ENCODE data around the gene SVOPL. TPM values are rescaled to one million over a fixed set of nuclear protein-coding genes. Genes with fewer than 3 reads are reported as not detected.

Gene SVOPL
- total and polyA plus RNA-seq, 10 of the 15 experiments (the other 5 are each of a cell fraction or from before 2014, with no cell fraction given): 0.15 TPM; not detected in 9

- TF ChIP-seq ZBTB4 (CRISPR knock-in tag; IDR thresholded peaks at IDR 0.05) (no peak), SUPT20H (IDR thresholded peaks at IDR 0.05; ENCODE audit: borderline replicate concordance, control insufficient read depth, low read depth, low read length) (no peak), STAT3 (IDR thresholded peaks at IDR 0.05; ENCODE audit: low read depth, low read length) (no peak)
Observed at GRCh38 chr7:138556771-138557484, 144.2 kb downstream of the SVOPL start (continued).

- H3K27ac ChIP-seq (ENCODE audit: control insufficient read depth, insufficient read depth): no peak overlapping the region
- ChIA-PET CTCF (no interaction called here), RAD21 (ENCODE audit: unreplicated experiment) (no interaction called here), SMC1A (ENCODE audit: uncharacterized antibody, unreplicated experiment) (no interaction called here), POLR2A (no interaction called here)
- intact Hi-C loops (cut with micrococcal nuclease; ENCODE audit: unreplicated experiment): no loop called here
- 98% methylated on average over 4 of the region's 4 CpGs for whole genome bisulfite sequencing (ENCODE audit: insufficient coverage, insufficient replicate concordance, low lambda C conversion rate, missing lambda C conversion rate)
- no peak overlapping the region for H3K4me3 ChIP-seq
- FAIRE-seq (no peak), DNase-seq (ENCODE audit: low read depth, low spot score) (no peak), ATAC-seq (no peak)
- TF ChIP-seq SMAD5 (IDR thresholded peaks at IDR 0.05; ENCODE audit: low read depth): no peak
- TF ChIP-seq ETV6 (conservative IDR thresholded peaks at IDR 0.05 in 1 of 2, IDR thresholded peaks at IDR 0.05 in 1 of 2; ENCODE audit: borderline replicate concordance in 1 of 2, low read depth in 1 of 2): no peak
- no peak for TF ChIP-seq POLR2A (IDR thresholded peaks at IDR 0.05; ENCODE audit: low read depth, low read length)
- no peak for TF ChIP-seq PAX8 (IDR thresholded peaks at IDR 0.05)
- TF ChIP-seq SKIL (IDR thresholded peaks at IDR 0.05; ENCODE audit: low read depth, poor library complexity, severe bottlenecking): no peak
- TF ChIP-seq EP300 (IDR thresholded peaks at IDR 0.05; ENCODE audit: borderline replicate concordance in 1 of 2, control insufficient read depth in 1 of 2, low read depth in 2 of 2, low read length in 2 of 2): no peak
- no peak for TF ChIP-seq ZNF274 (IDR thresholded peaks at IDR 0.05; ENCODE audit: insufficient read depth, insufficient read length)
- TF ChIP-seq ATF2 (IDR thresholded peaks at IDR 0.05; ENCODE audit: low read length): no peak
- TF ChIP-seq HDAC2 (IDR thresholded peaks at IDR 0.05): no peak
- TF ChIP-seq DPF2 (IDR thresholded peaks at IDR 0.05): no peak
- no peak for TF ChIP-seq ZNF24 (IDR thresholded peaks at IDR 0.05)
- H3K4me2 ChIP-seq (ENCODE audit: control insufficient read depth, insufficient read depth): no peak overlapping the region
- peaks cover 27% of the 10 kb centered on the region for H3K9me3 ChIP-seq (replicated peaks; ENCODE audit: control insufficient read depth, insufficient read depth, low read length)
- H3K27me3 ChIP-seq (replicated peaks in 1 of 2; ENCODE audit: control insufficient read depth in 2 of 2, insufficient read depth in 2 of 2, low read length in 1 of 2): no peaks in the 10 kb centered on the region
- H3K79me2 ChIP-seq (ENCODE audit: control insufficient read depth, insufficient read depth, low read length): no peaks in the 10 kb centered on the region
- no peaks in the 10 kb centered on the region for H4K20me1 ChIP-seq (ENCODE audit: control insufficient read depth, insufficient read depth)
- in situ Hi-C loops (cut with MboI): no loop called here
- H3K9ac ChIP-seq (ENCODE audit: control insufficient read depth, insufficient read depth, low read length): no peak overlapping the region
- no TSS peak for BruUV-seq (replicated peaks)
- peaks cover 3 to 29% of the 10 kb centered on the region in 2 experiments for H3K36me3 ChIP-seq (ENCODE audit: control insufficient read depth in 2 of 2, insufficient read depth in 2 of 2, low read length in 1 of 2)
- H2AFZ ChIP-seq (ENCODE audit: control insufficient read depth, low read depth, low read length): no peak overlapping the region
- no peaks in the 10 kb centered on the region for H3K4me1 ChIP-seq (ENCODE audit: control insufficient read depth, insufficient read depth, low read length)
Observed at GRCh38 chr7:138555684-138556083, 145.5 kb downstream of the SVOPL start.
